Endodermal cell (in vitro differentiated cells): ENCODE measurements around the gene GABRE. TPM values are rescaled to one million over a fixed set of nuclear protein-coding genes. Genes with fewer than 3 reads are reported as not detected.
"Not testable (repeated sequence)": the region's sequence is repeated elsewhere in the genome, so short reads cannot be mapped to it uniquely, and the experiment has no call there.

Experiments used
- DNase-seq: peaks from one replicate; pipeline ENCODE4 v3.0.0-alpha.2; 2017
- H3K27ac ChIP-seq: 2 replicates; pipeline ENCODE4 v1.5.1; 2013; ENCODE audit warnings: mild to moderate bottlenecking, low read depth, low read length, moderate library complexity
- H3K27me3 ChIP-seq: 2 replicates; pipeline ENCODE4 v1.6.1; 2013; ENCODE audit warnings: mild to moderate bottlenecking, low read length, moderate library complexity; ENCODE audit not compliant: insufficient read depth, control insufficient read depth, poor library complexity, severe bottlenecking
- H3K36me3 ChIP-seq: 2 replicates; pipeline ENCODE4 v1.7.0; 2013; ENCODE audit warnings: mild to moderate bottlenecking, low read length, moderate library complexity; ENCODE audit not compliant: control insufficient read depth, insufficient read depth
- H3K4me1 ChIP-seq: one replicate; pipeline ENCODE4 v1.7.0; 2013; ENCODE audit warnings: low read length; ENCODE audit not compliant: control insufficient read depth, insufficient read depth
- H3K4me3 ChIP-seq: 2 replicates; pipeline ENCODE4 v1.5.1; 2013; ENCODE audit warnings: mild to moderate bottlenecking, low read length, moderate library complexity
- H3K9ac ChIP-seq: 2 replicates; pipeline ENCODE4 v1.6.1; 2013; ENCODE audit warnings: mild to moderate bottlenecking, low read length, moderate library complexity; ENCODE audit not compliant: poor library complexity, severe bottlenecking; ENCODE audit errors: extremely low read depth
- H3K9me3 ChIP-seq: 2 replicates; pipeline ENCODE4 v1.6.1; 2013; ENCODE audit warnings: mild to moderate bottlenecking, low read length, moderate library complexity; ENCODE audit not compliant: control insufficient read depth
- H3K27ac Mint-ChIP-seq: 2 replicates; pipeline ENCODE4 v1.8.0; 2020; ENCODE audit warnings: mixed read lengths
- H3K27me3 Mint-ChIP-seq: 2 replicates; pipeline ENCODE4 v1.8.0; 2021; ENCODE audit warnings: mild to moderate bottlenecking, mixed read lengths; ENCODE audit not compliant: insufficient read depth
- H3K36me3 Mint-ChIP-seq: 2 replicates; pipeline ENCODE4 v1.8.0; 2020; ENCODE audit warnings: low read depth, mixed read lengths
- H3K4me1 Mint-ChIP-seq: 2 replicates; pipeline ENCODE4 v1.8.0; 2020; ENCODE audit warnings: mixed read lengths
- H3K4me3 Mint-ChIP-seq: 2 replicates; pipeline ENCODE4 v1.8.0; 2020; ENCODE audit warnings: mild to moderate bottlenecking, moderate library complexity, mixed read lengths
- H3K9me3 Mint-ChIP-seq: 2 replicates; pipeline ENCODE4 v1.8.0; 2020; ENCODE audit warnings: mild to moderate bottlenecking, mixed read lengths
- WGBS, 2 experiments: methylation state at CpG; one replicate each; pipeline versions ENCODE4 v1.1.5 to v1.1.7; 2013; ENCODE audit warnings: missing lambda C conversion rate in 2 of 2, mixed read lengths in 1 of 2; ENCODE audit not compliant: insufficient coverage in 1 of 2, insufficient read length in 1 of 2; 5-methylcytosine and 5-hydroxymethylcytosine counted together
- total RNA-seq, 2 donors: library from RNA; stranded (reverse); fragmentation: NEBNext Ultra II Directional in 1 of 2; extraction: Animal tissue kit (Norgen Biotek cat#: 25700) in 1 of 2; gene quantifications; 2 replicates in 1 of 2; 3 replicates in 1 of 2; pipeline ENCODE4 v1.2.1, GENCODE V29; 2021
- TF ChIP-seq, protein P1 (sequence below): fragments of 200-600 bp; sonication (generic); conservative IDR thresholded peaks from 2 replicates; pipeline ENCODE4 v1.5.0; 2021; ENCODE audit warnings: antibody characterized with exemption, mild to moderate bottlenecking

The GABRE gene
- total RNA-seq, 2 donors from 2014 or later: 6.6 to 13.3 TPM

DNA sequence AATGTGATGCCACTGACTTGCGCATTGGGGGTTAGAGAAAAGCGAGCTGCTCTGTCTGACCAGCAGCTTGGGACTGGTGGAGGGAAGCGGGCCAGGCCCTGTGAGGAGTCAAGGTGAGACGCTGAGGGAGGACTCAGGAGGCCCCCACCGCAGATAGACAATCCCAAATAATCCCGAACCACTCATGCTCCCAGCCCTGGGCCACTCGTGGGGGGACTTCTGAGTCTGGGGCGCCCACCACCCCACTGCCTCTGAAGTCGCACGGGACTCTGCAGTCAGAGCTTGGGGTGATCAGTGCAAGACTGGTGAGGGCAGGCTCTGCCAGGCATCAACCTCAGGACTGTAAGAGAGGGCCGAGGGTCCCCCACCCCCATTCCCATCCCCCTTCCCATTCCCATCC, 54.9 kb downstream of the GABRE start:
- H3K4me1 Mint-ChIP-seq: no peaks in the 10 kb centered on the region
- H3K27me3 Mint-ChIP-seq: no peaks in the 10 kb centered on the region
- H3K4me3 Mint-ChIP-seq: no peak overlapping the region
- DNase-seq: no peak
- H3K27ac Mint-ChIP-seq: no peak overlapping the region
- TF ChIP-seq, protein P1, sequence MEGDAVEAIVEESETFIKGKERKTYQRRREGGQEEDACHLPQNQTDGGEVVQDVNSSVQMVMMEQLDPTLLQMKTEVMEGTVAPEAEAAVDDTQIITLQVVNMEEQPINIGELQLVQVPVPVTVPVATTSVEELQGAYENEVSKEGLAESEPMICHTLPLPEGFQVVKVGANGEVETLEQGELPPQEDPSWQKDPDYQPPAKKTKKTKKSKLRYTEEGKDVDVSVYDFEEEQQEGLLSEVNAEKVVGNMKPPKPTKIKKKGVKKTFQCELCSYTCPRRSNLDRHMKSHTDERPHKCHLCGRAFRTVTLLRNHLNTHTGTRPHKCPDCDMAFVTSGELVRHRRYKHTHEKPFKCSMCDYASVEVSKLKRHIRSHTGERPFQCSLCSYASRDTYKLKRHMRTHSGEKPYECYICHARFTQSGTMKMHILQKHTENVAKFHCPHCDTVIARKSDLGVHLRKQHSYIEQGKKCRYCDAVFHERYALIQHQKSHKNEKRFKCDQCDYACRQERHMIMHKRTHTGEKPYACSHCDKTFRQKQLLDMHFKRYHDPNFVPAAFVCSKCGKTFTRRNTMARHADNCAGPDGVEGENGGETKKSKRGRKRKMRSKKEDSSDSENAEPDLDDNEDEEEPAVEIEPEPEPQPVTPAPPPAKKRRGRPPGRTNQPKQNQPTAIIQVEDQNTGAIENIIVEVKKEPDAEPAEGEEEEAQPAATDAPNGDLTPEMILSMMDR: no peak
- no peaks in the 10 kb centered on the region for H3K4me1 ChIP-seq
- no peak overlapping the region for H3K9ac ChIP-seq
- H3K9me3 ChIP-seq: no peaks in the 10 kb centered on the region
- 90 to 100% methylated on average over 1 to 10 of the region's 11 CpGs for WGBS, 2 experiments
- H3K36me3 Mint-ChIP-seq: no peaks in the 10 kb centered on the region
- no peak overlapping the region for H3K4me3 ChIP-seq
- H3K27ac ChIP-seq: no peak overlapping the region
- no peaks in the 10 kb centered on the region for H3K36me3 ChIP-seq
- no peaks in the 10 kb centered on the region for H3K27me3 ChIP-seq
- peaks cover 42% of the 10 kb centered on the region for H3K9me3 Mint-ChIP-seq

DNA sequence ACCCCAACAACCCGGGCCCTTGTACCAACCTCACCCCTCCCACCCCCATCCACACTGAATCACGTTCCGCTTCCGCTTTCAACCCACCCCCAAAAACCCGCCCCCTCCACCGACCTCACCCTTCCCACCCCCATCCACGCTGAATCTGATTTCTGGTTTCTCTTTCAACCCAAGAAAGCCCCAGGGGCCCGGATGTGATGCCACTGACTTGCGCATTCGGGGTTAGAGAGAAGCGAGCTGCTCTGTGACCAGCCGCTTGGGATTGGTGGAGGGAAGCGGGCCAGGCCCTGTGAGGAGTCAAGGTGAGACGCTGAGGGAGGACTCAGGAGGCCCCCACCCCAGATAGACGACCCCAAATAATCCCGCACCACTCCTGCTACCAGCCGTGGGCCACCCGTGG, 55.7 kb downstream of the GABRE start:
- not testable (repeated sequence) for H3K27ac ChIP-seq, H3K27me3 Mint-ChIP-seq, H3K4me1 ChIP-seq, H3K4me3 ChIP-seq, H3K9me3 ChIP-seq, DNase-seq, H3K27me3 ChIP-seq, H3K4me3 Mint-ChIP-seq, H3K36me3 ChIP-seq, H3K9ac ChIP-seq, H3K27ac Mint-ChIP-seq, H3K36me3 Mint-ChIP-seq, H3K4me1 Mint-ChIP-seq
- WGBS, 2 experiments: 96% methylated on average over 6 of the region's 18 CpGs; no CpG with 5 or more reads in 1 of the 2 experiments
- peaks cover 35% of the 10 kb centered on the region for H3K9me3 Mint-ChIP-seq

DNA sequence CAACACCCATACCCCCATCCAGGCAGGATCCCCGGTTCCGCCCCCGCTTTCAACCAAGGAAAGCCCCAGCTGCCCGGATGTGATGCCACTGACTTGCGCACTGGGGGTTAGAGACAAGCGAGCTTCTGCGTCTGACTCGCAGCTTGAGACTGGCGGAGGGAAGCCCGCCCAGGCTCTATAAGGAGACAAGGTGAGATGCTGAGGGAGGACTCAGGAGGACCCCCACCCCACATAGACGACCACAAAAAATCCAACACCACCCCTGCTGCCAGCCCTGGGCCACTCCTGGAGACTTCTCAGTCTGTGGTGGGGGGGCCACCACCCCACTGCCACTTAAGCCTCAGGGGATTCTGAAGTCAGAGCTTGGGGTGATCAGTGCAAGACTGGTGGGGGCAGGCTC, 61.7 kb downstream of the GABRE start, which contains the start of gene MAGEA4:
Gene MAGEA4, plus strand, starts transcription at position 110 of the 400 bp plus-strand sequence. CDS start 10,776 bp downstream, outside the sequence.
- Histone ChIP-seq H3K9me3 (no peaks in the 10 kb centered on the region), H3K36me3 (no peaks in the 10 kb centered on the region), H3K27ac (no peak within 1 kb of the TSS), H3K27me3 (no peaks in the 10 kb centered on the region), H3K4me1 (no peaks in the 10 kb centered on the region), H3K9ac (no peak within 1 kb of the TSS), H3K4me3 (no peak within 1 kb of the TSS)
- Mint-ChIP-seq H3K4me1 (no peaks in the 10 kb centered on the region), H3K4me3 (no peak within 1 kb of the TSS), H3K36me3 (no peaks in the 10 kb centered on the region), H3K9me3 (peaks cover 18% of the 10 kb centered on the region), H3K27ac (no peak within 1 kb of the TSS), H3K27me3 (no peaks in the 10 kb centered on the region)
- 89% methylated on average over 7 of the region's 11 CpGs; no CpG with 5 or more reads in 1 of the 2 experiments for WGBS, 2 experiments
- DNase-seq: no peak
- TF ChIP-seq, protein P1: no peak

DNA sequence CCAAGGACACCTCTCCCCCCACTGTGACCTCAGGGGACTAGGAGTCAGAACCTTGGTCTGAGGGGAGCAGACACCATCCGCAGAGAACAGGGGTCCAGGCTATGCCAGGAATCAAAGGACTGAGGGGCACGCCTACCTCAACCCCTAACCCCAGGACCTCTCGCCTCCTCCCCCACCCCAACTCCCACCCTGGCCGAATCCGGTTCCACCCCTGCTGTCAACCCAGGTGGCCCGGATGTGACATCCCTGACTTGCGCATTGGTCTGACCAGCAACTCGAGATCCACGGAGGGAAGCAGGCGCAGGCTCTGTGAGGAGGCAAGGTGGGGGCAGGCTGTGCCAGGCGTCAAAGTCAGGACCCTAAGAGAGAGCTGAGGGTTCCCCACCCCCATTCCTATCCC, 62.3 kb downstream of the GABRE start:
- Mint-ChIP-seq H3K4me3 (no peak overlapping the region), H3K27me3 (no peaks in the 10 kb centered on the region), H3K27ac (no peak overlapping the region), H3K9me3 (peaks cover 24% of the 10 kb centered on the region), H3K4me1 (no peaks in the 10 kb centered on the region), H3K36me3 (no peaks in the 10 kb centered on the region)
- DNase-seq: no peak
- TF ChIP-seq, protein P1: no peak
- no peaks in the 10 kb centered on the region for H3K27me3 ChIP-seq
- no peak overlapping the region for H3K4me3 ChIP-seq
- H3K27ac ChIP-seq: no peak overlapping the region
- no peak overlapping the region for H3K9ac ChIP-seq
- no peaks in the 10 kb centered on the region for H3K4me1 ChIP-seq
- H3K9me3 ChIP-seq: no peaks in the 10 kb centered on the region
- 89% methylated on average over 6 of the region's 11 CpGs; no CpG with 5 or more reads in 1 of the 2 experiments for WGBS, 2 experiments
- no peaks in the 10 kb centered on the region for H3K36me3 ChIP-seq
